ENCODE measurements around the gene SLIT3. TPM values are rescaled to one million over a fixed set of nuclear protein-coding genes. Genes with fewer than 3 reads are reported as not detected.

The SLIT3 gene
- total RNA-seq, 4 donors from 2014 or later = 46.3 to 89.0 (median 68.0) TPM

- DNase-seq (ENCODE audit: low spot score) = no peak
- TF ChIP-seq CTCF (IDR thresholded peaks at IDR 0.05) = no peak
- ATAC-seq (ENCODE audit: low FRiP score) = no peak
Observed at GRCh38 chr5:168778536-168778935, 522.4 kb downstream of the SLIT3 start.

- DNase-seq (ENCODE audit: low spot score) (no peak), ATAC-seq (ENCODE audit: low FRiP score) (no peak)
- TF ChIP-seq CTCF (IDR thresholded peaks at IDR 0.05) = no peak
Observed at GRCh38 chr5:168777651-168778050, 523.3 kb downstream of the SLIT3 start.

GRCh38 chr5:168776070-168776469, 524.9 kb downstream of the SLIT3 start:
- no peak for DNase-seq (ENCODE audit: low spot score)
- no peak for TF ChIP-seq CTCF (IDR thresholded peaks at IDR 0.05)
- ATAC-seq (ENCODE audit: low FRiP score) = no peak

- no peak for TF ChIP-seq CTCF (IDR thresholded peaks at IDR 0.05)
- DNase-seq (ENCODE audit: low spot score) (no peak), ATAC-seq (ENCODE audit: low FRiP score) (no peak)
Observed at GRCh38 chr5:168773226-168773625, 527.7 kb downstream of the SLIT3 start.

- no peak for ATAC-seq (ENCODE audit: low FRiP score)
- no peak for DNase-seq (ENCODE audit: low spot score)
- no peak for TF ChIP-seq CTCF (IDR thresholded peaks at IDR 0.05)
Observed at GRCh38 chr5:168772316-168772961, 528.5 kb downstream of the SLIT3 start.

GRCh38 chr5:168771678-168772077, 529.3 kb downstream of the SLIT3 start:
- ATAC-seq (ENCODE audit: low FRiP score) (no peak), DNase-seq (ENCODE audit: low spot score) (no peak)
- no peak for TF ChIP-seq CTCF (IDR thresholded peaks at IDR 0.05)

- no peak for DNase-seq (ENCODE audit: low spot score)
- no peak for TF ChIP-seq CTCF (IDR thresholded peaks at IDR 0.05)
- ATAC-seq (ENCODE audit: low FRiP score) = no peak
Observed at GRCh38 chr5:168770996-168771395, 529.9 kb downstream of the SLIT3 start.

Measured in omental fat pad (tissue), 4 donors.